Ishikawa (cell line): Measurements from ENCODE around the gene RPL39.

Experiments
- CEBPB ChIP-seq: IDR thresholded peaks from 2 replicates; pipeline ENCODE4 v1.6.1; 2012
- CREB1 ChIP-seq: IDR thresholded peaks from 2 replicates; pipeline ENCODE4 v1.6.1; 2012; ENCODE audit warnings: low read depth
- EGR1 ChIP-seq: IDR thresholded peaks from 2 replicates; pipeline ENCODE4 v1.6.1; 2012
- EP300 ChIP-seq: IDR thresholded peaks from 2 replicates; pipeline ENCODE4 v1.6.1; 2012; ENCODE audit warnings: borderline replicate concordance
- FOXM1 ChIP-seq: IDR thresholded peaks from 2 replicates; pipeline ENCODE4 v1.6.1; 2012; ENCODE audit warnings: low read depth, borderline replicate concordance
- NFIC ChIP-seq: IDR thresholded peaks from 2 replicates; pipeline ENCODE4 v1.6.1; 2012
- RAD21 ChIP-seq: IDR thresholded peaks from 2 replicates; pipeline ENCODE4 v1.6.1; 2012; ENCODE audit warnings: low read depth
- TAF1 ChIP-seq: IDR thresholded peaks from 2 replicates; pipeline ENCODE4 v1.6.1; 2012; ENCODE audit warnings: low read depth, mild to moderate bottlenecking
- TCF12 ChIP-seq: IDR thresholded peaks from 2 replicates; pipeline ENCODE4 v1.6.1; 2012; ENCODE audit warnings: low read depth
- TEAD4 ChIP-seq: IDR thresholded peaks from 2 replicates; pipeline ENCODE4 v1.6.1; 2012
- YY1 ChIP-seq: IDR thresholded peaks from 2 replicates; pipeline ENCODE4 v1.6.1; 2012; ENCODE audit warnings: low read depth
- ZBTB7A ChIP-seq: IDR thresholded peaks from 2 replicates; pipeline ENCODE4 v1.6.1; 2012; ENCODE audit warnings: low read depth
- TF ChIP-seq, protein P1 (sequence below): IDR thresholded peaks from 2 replicates; pipeline ENCODE4 v1.6.1; 2012
- TF ChIP-seq, protein P2 (sequence below): IDR thresholded peaks from 2 replicates; pipeline ENCODE4 v1.6.1; 2012
- TF ChIP-seq, protein P3 (sequence below): IDR thresholded peaks from 2 replicates; pipeline ENCODE4 v1.6.1; 2012; ENCODE audit warnings: low read depth, mild to moderate bottlenecking

RPL39 gene

DNA sequence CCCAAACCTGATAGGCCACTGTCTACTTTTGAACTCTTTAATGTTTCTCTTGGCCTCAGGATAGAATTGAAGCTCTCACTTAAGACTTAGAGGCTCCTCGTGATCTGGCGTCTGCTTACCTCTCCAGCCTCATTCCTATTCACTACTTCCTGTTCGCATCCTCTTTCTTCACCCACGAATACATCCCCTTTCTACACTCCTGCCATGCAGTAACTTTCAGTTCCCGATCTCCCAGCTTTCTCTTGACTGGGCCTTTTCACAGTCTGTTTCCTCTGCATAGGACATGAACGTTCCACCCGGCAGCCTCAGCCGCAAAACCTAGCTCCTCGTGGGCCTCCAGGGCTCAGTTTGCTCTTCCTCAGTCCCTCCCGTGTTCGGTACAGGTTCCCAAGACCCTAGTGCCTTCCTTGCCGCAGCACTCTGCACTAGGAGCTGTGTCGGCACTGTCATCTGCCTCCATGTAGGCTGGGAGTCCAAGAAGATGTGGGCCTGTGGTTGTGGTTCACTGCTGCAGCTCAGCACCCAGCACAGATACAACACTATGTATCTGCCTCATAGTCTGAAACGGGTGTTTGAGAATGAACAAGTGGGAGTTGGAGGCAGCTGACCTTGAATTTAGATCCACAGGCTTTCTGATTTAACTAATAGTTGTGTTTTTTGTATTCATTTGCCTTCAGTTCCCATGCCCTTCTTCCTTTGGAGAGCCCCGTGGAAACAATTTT is 15.8 kb downstream of the RPL39 start:
- TF ChIP-seq YY1 (no peak), CEBPB (no peak), ZBTB7A (no peak), EGR1 (no peak), TEAD4 (no peak), EP300 (no peak), CREB1 (no peak), TAF1 (no peak), NFIC (no peak), FOXM1 (no peak), RAD21 (no peak), TCF12 (no peak)
- TF ChIP-seq, protein P1, sequence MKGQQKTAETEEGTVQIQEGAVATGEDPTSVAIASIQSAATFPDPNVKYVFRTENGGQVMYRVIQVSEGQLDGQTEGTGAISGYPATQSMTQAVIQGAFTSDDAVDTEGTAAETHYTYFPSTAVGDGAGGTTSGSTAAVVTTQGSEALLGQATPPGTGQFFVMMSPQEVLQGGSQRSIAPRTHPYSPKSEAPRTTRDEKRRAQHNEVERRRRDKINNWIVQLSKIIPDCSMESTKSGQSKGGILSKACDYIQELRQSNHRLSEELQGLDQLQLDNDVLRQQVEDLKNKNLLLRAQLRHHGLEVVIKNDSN: no peak
- TF ChIP-seq, protein P2, sequence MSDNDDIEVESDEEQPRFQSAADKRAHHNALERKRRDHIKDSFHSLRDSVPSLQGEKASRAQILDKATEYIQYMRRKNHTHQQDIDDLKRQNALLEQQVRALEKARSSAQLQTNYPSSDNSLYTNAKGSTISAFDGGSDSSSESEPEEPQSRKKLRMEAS: no peak
- TF ChIP-seq, protein P3, sequence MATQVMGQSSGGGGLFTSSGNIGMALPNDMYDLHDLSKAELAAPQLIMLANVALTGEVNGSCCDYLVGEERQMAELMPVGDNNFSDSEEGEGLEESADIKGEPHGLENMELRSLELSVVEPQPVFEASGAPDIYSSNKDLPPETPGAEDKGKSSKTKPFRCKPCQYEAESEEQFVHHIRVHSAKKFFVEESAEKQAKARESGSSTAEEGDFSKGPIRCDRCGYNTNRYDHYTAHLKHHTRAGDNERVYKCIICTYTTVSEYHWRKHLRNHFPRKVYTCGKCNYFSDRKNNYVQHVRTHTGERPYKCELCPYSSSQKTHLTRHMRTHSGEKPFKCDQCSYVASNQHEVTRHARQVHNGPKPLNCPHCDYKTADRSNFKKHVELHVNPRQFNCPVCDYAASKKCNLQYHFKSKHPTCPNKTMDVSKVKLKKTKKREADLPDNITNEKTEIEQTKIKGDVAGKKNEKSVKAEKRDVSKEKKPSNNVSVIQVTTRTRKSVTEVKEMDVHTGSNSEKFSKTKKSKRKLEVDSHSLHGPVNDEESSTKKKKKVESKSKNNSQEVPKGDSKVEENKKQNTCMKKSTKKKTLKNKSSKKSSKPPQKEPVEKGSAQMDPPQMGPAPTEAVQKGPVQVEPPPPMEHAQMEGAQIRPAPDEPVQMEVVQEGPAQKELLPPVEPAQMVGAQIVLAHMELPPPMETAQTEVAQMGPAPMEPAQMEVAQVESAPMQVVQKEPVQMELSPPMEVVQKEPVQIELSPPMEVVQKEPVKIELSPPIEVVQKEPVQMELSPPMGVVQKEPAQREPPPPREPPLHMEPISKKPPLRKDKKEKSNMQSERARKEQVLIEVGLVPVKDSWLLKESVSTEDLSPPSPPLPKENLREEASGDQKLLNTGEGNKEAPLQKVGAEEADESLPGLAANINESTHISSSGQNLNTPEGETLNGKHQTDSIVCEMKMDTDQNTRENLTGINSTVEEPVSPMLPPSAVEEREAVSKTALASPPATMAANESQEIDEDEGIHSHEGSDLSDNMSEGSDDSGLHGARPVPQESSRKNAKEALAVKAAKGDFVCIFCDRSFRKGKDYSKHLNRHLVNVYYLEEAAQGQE: no peak

DNA sequence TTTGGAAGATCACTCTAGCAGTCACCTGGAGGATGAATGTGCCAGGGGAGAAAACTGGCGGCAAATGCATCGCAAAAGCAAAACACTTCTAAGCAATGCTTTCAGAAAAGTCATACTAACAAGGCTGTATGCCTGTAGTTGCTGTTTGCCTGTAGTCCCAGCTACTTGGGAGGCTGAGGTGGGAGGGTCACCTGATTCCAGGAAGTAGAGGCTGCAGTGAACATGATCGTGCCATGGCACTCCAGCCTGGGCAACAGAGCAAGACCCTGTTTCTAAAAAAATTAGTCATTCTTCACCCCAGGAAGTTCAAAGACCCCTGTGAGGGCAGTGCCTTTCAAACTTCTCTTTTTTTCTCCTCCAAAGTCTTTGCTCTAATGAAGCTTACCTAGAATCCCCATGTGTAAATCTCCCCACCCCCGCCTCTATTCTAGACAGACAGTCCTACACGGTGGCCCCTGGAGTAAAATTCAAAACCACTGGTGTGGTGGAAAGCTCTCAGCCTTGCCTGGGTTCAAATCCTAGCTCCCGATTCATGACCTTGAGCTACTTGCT is 27.5 kb downstream of the RPL39 start:
- TF ChIP-seq TEAD4 (no peak), ZBTB7A (no peak), EGR1 (no peak), EP300 (no peak), NFIC (no peak), CEBPB (no peak), FOXM1 (no peak), RAD21 (no peak), CREB1 (no peak)
- TF ChIP-seq, protein P2: no peak

DNA sequence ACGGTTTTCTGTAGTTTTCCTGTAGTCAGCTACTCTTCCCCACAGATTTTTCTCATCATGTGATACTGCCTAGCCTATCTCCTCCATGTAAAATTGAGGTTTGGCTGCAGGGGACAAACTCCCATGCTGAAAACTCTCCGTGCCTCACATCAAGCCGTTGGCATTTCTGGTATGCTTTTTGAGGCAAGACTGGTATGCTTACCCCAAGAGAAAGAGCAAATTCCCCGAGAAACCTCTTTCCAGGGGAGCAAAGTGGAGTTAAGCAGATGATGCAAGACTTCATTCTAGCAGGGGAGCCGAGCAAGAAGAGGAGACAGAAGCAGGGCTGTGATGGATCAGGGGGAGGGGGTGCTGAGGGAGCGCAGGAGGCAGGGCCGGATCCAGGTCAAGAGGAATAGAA is 28.2 kb downstream of the RPL39 start:
- TF ChIP-seq TCF12: no peak
- no peak for TF ChIP-seq EP300
- TF ChIP-seq, protein P1: no peak
- no peak for TF ChIP-seq NFIC
- TF ChIP-seq, protein P2: no peak
- TF ChIP-seq RAD21: no peak

DNA sequence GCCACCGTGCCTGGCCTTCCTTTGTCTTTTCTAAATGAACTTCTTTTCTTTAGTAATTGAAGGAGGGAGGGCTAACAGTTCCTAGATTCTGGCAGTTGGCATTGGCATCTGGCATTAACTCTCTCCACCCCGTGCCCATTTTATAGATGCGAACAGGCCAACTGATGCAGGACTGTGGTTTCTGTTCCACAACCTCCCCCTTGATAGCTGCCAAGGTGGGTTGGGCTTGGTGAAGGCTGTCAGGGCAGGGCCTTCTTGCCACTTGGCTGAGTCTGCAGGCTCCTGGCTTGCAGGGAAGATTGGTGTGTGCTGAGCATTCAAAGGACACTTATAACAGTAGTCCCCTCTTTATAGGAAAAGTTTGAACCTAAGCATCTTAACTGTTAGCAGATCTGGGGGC is 28.7 kb downstream of the RPL39 start:
- TF ChIP-seq EP300: no peak
- TF ChIP-seq, protein P1: no peak
- no peak for TF ChIP-seq RAD21
- no peak for TF ChIP-seq NFIC
- TF ChIP-seq, protein P2: no peak
- TF ChIP-seq CREB1: no peak
- no peak for TF ChIP-seq ZBTB7A
- TF ChIP-seq EGR1: no peak
- TF ChIP-seq TCF12: no peak
- TF ChIP-seq, protein P3: no peak
- no peak for TF ChIP-seq TEAD4
- TF ChIP-seq CEBPB: no peak
- TF ChIP-seq YY1: no peak
- no peak for TF ChIP-seq FOXM1
- no peak for TF ChIP-seq TAF1
